Spleen (tissue), 11 donors: Measurements from ENCODE around the gene DNAJC1. TPM values are rescaled to one million over a fixed set of nuclear protein-coding genes. Genes with fewer than 3 reads are reported as not detected.

ENCODE experiments used
- DNase-seq: peaks from one replicate; pipeline ENCODE4 v3.0.0-alpha.2; 2020
- H3K27ac ChIP-seq, 8 donors: fragments of 200-600 bp; sonication (generic) in 7 of 8; 1 replicate in 4 of 8; 2 replicates in 4 of 8; pipeline versions ENCODE4 v1.5.0 to v1.8.0; 2016 to 2021; ENCODE audit warnings: inconsistent platforms in 4 of 8, mild to moderate bottlenecking in 4 of 8, moderate library complexity in 1 of 8
- H3K27me3 ChIP-seq, 7 donors: fragments of 200-600 bp; sonication (generic) in 6 of 7; replicated peaks in 1 of 7; 1 replicate in 4 of 7; 2 replicates in 3 of 7; pipeline versions ENCODE4 v1.5.0 to v1.8.0; 2016 to 2021; ENCODE audit warnings: inconsistent platforms in 3 of 7, mild to moderate bottlenecking in 1 of 7
- H3K36me3 ChIP-seq, 6 donors: fragments of 200-600 bp; sonication (generic) in 5 of 6; 1 replicate in 4 of 6; 2 replicates in 2 of 6; pipeline versions ENCODE4 v1.5.0 to v1.8.0; 2016 to 2021; ENCODE audit warnings: inconsistent platforms in 2 of 6
- H3K4me1 ChIP-seq, 6 donors: fragments of 200-600 bp; sonication (generic) in 5 of 6; 1 replicate in 3 of 6; 2 replicates in 3 of 6; pipeline versions ENCODE4 v1.5.0 to v1.8.0; 2016 to 2021; ENCODE audit warnings: inconsistent platforms in 3 of 6
- H3K4me3 ChIP-seq, 8 donors: fragments of 200-600 bp; sonication (generic) in 7 of 8; 1 replicate in 4 of 8; 2 replicates in 4 of 8; pipeline versions ENCODE4 v1.5.0 to v1.8.0; 2016 to 2021; ENCODE audit warnings: inconsistent platforms in 4 of 8, mild to moderate bottlenecking in 4 of 8, moderate library complexity in 2 of 8
- H3K9me3 ChIP-seq, 8 donors: fragments of 200-600 bp; sonication (generic) in 7 of 8; 1 replicate in 4 of 8; 2 replicates in 4 of 8; pipeline versions ENCODE4 v1.5.0 to v1.8.0; 2016 to 2021; ENCODE audit warnings: inconsistent platforms in 4 of 8
- POLR2A ChIP-seq, 3 donors: fragments of 450-650 bp; IDR thresholded peaks; one replicate each; pipeline ENCODE4 v1.5.1; 2017; ENCODE audit warnings: antibody characterized with exemption in 3 of 3, mild to moderate bottlenecking in 1 of 3
- POLR2AphosphoS5 ChIP-seq, 3 donors: sonication (generic); formaldehyde crosslinking; IDR thresholded peaks; one replicate each; pipeline ENCODE4 v1.5.1; 2017; ENCODE audit warnings: antibody characterized with exemption in 3 of 3
- WGBS, 5 donors: extraction: QIAGEN DNeasy Blood & Tissue Kit in 3 of 5; methylation state at CpG; one replicate each; pipeline versions ENCODE4 v1.1.5 to v1.1.7; 2013 to 2018; 5-methylcytosine and 5-hydroxymethylcytosine counted together
- intact Hi-C: fragments of 100-400 bp; cut with DNase I; formaldehyde crosslinking; loops from one replicate; pipeline ENCODE4 v1.15.0; 2023; ENCODE audit warnings: low total_unique reads
- polyA plus RNA-seq, 3 donors: library from polyadenylated mRNA; stranded (reverse); fragments of 200-250 nt; gene quantifications; one replicate each; pipeline ENCODE4 v1.2.1, GENCODE V29; 2013
- total RNA-seq, 7 donors: library from RNA; depleted of rRNA in 3 of 7; stranded (reverse); fragments of >200 nt in 3 of 7; fragmentation: NEBNext Ultra II Directional in 4 of 7; extraction: Animal tissue kit (Norgen Biotek cat#: 25700) in 4 of 7; gene quantifications; one replicate each; pipeline versions ENCODE4 v1.1.0 to v1.2.1, GENCODE V29; 2016 to 2021
- TF ChIP-seq, protein P1 (sequence below), 11 experiments: fragments of 200-600 bp in 7 of 11; fragments of 450-650 bp in 4 of 11; sonication (generic) in 4 of 11; IDR thresholded peaks in 8 of 11; conservative IDR thresholded peaks in 3 of 11; 1 replicate in 7 of 11; 2 replicates in 4 of 11; pipeline versions ENCODE4 v1.4.0 to v1.8.0; 2016 to 2021; ENCODE audit warnings: antibody characterized with exemption in 11 of 11, inconsistent platforms in 4 of 11, mild to moderate bottlenecking in 1 of 11
- donor health status: healthy with polysubstance abuse.
- donor health status: DM: no; HTN: no; CAD: no; lungs with moderate emphysema.
- donor health status: DM: no; HTN: no; CAD: no.
- donor health status: Bipolar disorder and iron deficiency.
- donor health status: healthy.
- donor health status: DM: no; HTN: no; CAD: no.
- donor health status: DM: yes; HTN: yes; CAD: no.

DNAJC1 gene
- total and polyA plus RNA-seq, 10 donors = 8.1 to 96.4 (median 22.5) TPM

DNA sequence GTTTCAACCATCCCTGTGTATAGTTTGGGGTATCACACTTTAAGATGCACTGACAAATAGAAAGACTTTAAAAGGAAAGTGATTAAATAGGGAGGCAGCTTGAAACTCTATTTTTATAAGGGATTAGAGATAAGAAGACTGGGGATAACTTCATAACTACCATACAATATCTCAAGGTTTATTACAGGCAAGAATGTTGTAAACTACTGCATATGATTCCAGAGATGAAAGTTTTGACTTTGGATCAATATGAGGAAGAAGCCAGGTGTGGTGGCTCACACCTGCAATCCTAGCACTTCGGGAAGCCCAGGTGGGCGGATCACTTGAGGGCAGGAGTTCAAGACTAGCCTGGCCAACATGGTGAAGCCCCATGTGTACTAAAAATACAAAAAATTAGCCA is 96.1 kb downstream of the DNAJC1 start:
- TF ChIP-seq, protein P1, sequence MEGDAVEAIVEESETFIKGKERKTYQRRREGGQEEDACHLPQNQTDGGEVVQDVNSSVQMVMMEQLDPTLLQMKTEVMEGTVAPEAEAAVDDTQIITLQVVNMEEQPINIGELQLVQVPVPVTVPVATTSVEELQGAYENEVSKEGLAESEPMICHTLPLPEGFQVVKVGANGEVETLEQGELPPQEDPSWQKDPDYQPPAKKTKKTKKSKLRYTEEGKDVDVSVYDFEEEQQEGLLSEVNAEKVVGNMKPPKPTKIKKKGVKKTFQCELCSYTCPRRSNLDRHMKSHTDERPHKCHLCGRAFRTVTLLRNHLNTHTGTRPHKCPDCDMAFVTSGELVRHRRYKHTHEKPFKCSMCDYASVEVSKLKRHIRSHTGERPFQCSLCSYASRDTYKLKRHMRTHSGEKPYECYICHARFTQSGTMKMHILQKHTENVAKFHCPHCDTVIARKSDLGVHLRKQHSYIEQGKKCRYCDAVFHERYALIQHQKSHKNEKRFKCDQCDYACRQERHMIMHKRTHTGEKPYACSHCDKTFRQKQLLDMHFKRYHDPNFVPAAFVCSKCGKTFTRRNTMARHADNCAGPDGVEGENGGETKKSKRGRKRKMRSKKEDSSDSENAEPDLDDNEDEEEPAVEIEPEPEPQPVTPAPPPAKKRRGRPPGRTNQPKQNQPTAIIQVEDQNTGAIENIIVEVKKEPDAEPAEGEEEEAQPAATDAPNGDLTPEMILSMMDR (IDR thresholded peaks at IDR 0.05 in 8 of 11, conservative IDR thresholded peaks at IDR 0.05 in 3 of 11) = no peak
- TF ChIP-seq POLR2AphosphoS5 (IDR thresholded peaks at IDR 0.05) (no peak), POLR2A (IDR thresholded peaks at IDR 0.05) (no peak)
- intact Hi-C loops = no loop called here
- Histone ChIP-seq H3K36me3 (peaks cover 0 to 55% (median 11%) of the 10 kb centered on the region in 6 donors), H3K27ac (no peak overlapping the region), H3K27me3 (no peaks in the 10 kb centered on the region), H3K9me3 (no peaks in the 10 kb centered on the region), H3K4me3 (no peak overlapping the region), H3K4me1 (no peaks in the 10 kb centered on the region)
- WGBS, 5 donors = 89 to 100% (median 98%) methylated on average over 2 of the region's 2 CpGs
- DNase-seq = no peak

- Histone ChIP-seq H3K36me3 (peaks cover 0 to 58% (median 10%) of the 10 kb centered on the region in 6 donors), H3K4me1 (no peaks in the 10 kb centered on the region), H3K27me3 (no peaks in the 10 kb centered on the region), H3K4me3 (no peak overlapping the region), H3K9me3 (no peaks in the 10 kb centered on the region), H3K27ac (no peak overlapping the region)
- intact Hi-C loops = no loop called here
- TF ChIP-seq POLR2A (IDR thresholded peaks at IDR 0.05) = no peak
- no peak for TF ChIP-seq POLR2AphosphoS5 (IDR thresholded peaks at IDR 0.05)
- TF ChIP-seq, protein P1 (IDR thresholded peaks at IDR 0.05 in 8 of 11, conservative IDR thresholded peaks at IDR 0.05 in 3 of 11) = no peak
- no peak for DNase-seq
- 93 to 99% (median 95%) methylated on average over 2 of the region's 2 CpGs for WGBS, 5 donors
These were observed 98.6 kb downstream of the DNAJC1 start for GRCh38 chr10:21904930-21905329.

- H3K4me3 ChIP-seq = no peak overlapping the region
- TF ChIP-seq POLR2AphosphoS5 (IDR thresholded peaks at IDR 0.05) (no peak), POLR2A (IDR thresholded peaks at IDR 0.05) (no peak)
- TF ChIP-seq, protein P1 (IDR thresholded peaks at IDR 0.05 in 8 of 11, conservative IDR thresholded peaks at IDR 0.05 in 3 of 11) = no peak
- intact Hi-C loops = no loop called here
- peaks cover 0 to 5% (median under 1%) of the 10 kb centered on the region in 8 donors for H3K9me3 ChIP-seq
- H3K27me3 ChIP-seq = no peaks in the 10 kb centered on the region
- no peak for DNase-seq
- no peaks in the 10 kb centered on the region for H3K4me1 ChIP-seq
- no peak overlapping the region for H3K27ac ChIP-seq
- WGBS, 5 donors = 93 to 97% (median 94%) methylated on average over 5 of the region's 5 CpGs
- peaks cover 0 to 72% (median 11%) of the 10 kb centered on the region in 6 donors for H3K36me3 ChIP-seq
These were observed 103.8 kb downstream of the DNAJC1 start for GRCh38 chr10:21899736-21900135.

DNA sequence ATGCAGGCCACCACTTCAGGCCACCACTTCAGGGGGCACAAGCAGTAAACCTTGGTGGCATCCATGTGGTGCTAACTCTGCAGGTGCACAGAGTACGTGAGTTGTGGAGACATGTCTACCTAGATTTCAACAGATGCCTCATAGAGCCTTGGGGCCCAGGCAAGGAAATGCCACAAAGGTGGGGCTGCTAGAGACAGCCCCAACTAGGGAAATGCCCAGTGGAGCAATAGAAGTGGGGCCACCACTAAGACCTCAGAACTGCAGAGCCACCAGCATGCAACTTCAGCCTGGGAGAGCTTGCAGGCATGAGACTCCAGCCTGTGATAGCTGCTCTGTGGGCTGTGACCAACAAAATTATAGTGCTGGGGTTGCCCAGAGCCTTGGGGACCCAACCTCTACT is 107.6 kb downstream of the DNAJC1 start:
- WGBS, 5 donors = 68 to 92% (median 79%) methylated on average over 1 of the region's 1 CpG; no CpG with 5 or more reads in 1 of the 5 donors
- TF ChIP-seq POLR2AphosphoS5 (IDR thresholded peaks at IDR 0.05) (no peak), POLR2A (IDR thresholded peaks at IDR 0.05) (no peak)
- TF ChIP-seq, protein P1 (IDR thresholded peaks at IDR 0.05 in 8 of 11, conservative IDR thresholded peaks at IDR 0.05 in 3 of 11) = no peak

More for the DNA sequence above, 107.6 kb downstream of the DNAJC1 start:
- peaks cover 10 to 43% (median 36%) of the 10 kb centered on the region in 8 donors for H3K9me3 ChIP-seq
- no peak for DNase-seq
- peaks cover 0 to 73% (median 8%) of the 10 kb centered on the region in 6 donors for H3K36me3 ChIP-seq
- intact Hi-C loops = no loop called here
- no peaks in the 10 kb centered on the region for H3K27me3 ChIP-seq
- H3K4me3 ChIP-seq = no peak overlapping the region
- H3K4me1 ChIP-seq = no peaks in the 10 kb centered on the region
- no peak overlapping the region for H3K27ac ChIP-seq
